NT2/D1 (cell line): ENCODE measurements around the gene ATP5MC3.

ENCODE experiments used
- DNase-seq: peaks from one replicate; pipeline ENCODE4 v3.0.0-alpha.2; 2011; ENCODE audit warnings: low read depth, low spot score
- H3K27me3 ChIP-seq: 2 replicates; pipeline ENCODE4 v1.6.0; 2011; ENCODE audit warnings: mild to moderate bottlenecking; ENCODE audit not compliant: insufficient read length, insufficient read depth
- H3K36me3 ChIP-seq: 2 replicates; pipeline ENCODE4 v1.6.1; 2011; ENCODE audit warnings: mild to moderate bottlenecking, low read length, mixed read lengths; ENCODE audit not compliant: insufficient read depth, insufficient read length
- H3K4me1 ChIP-seq: 2 replicates; pipeline ENCODE4 v1.5.1; 2011; ENCODE audit not compliant: insufficient read depth, insufficient read length
- H3K4me3 ChIP-seq: 2 replicates; pipeline ENCODE4 v1.5.1; 2011; ENCODE audit warnings: low read depth; ENCODE audit not compliant: insufficient read length
- H3K9ac ChIP-seq: 2 replicates; pipeline ENCODE4 v1.6.0; 2011; ENCODE audit warnings: low read depth; ENCODE audit not compliant: insufficient read length
- H3K9me3 ChIP-seq: 2 replicates; pipeline ENCODE4 v1.5.1; 2011; ENCODE audit warnings: mild to moderate bottlenecking, low read length; ENCODE audit not compliant: insufficient read depth
- SUZ12 ChIP-seq: IDR thresholded peaks from 2 replicates; pipeline ENCODE4 v1.6.1; 2011; ENCODE audit not compliant: insufficient read length, insufficient read depth; ENCODE audit errors: extremely low read depth
- YY1 ChIP-seq: IDR thresholded peaks from 2 replicates; pipeline ENCODE4 v1.6.1; 2011; ENCODE audit not compliant: insufficient read length, insufficient read depth
- ZNF274 ChIP-seq: IDR thresholded peaks from 2 replicates; pipeline ENCODE4 v1.6.1; 2011; ENCODE audit warnings: mild to moderate bottlenecking, low read depth, low read length

Gene ATP5MC3

DNA sequence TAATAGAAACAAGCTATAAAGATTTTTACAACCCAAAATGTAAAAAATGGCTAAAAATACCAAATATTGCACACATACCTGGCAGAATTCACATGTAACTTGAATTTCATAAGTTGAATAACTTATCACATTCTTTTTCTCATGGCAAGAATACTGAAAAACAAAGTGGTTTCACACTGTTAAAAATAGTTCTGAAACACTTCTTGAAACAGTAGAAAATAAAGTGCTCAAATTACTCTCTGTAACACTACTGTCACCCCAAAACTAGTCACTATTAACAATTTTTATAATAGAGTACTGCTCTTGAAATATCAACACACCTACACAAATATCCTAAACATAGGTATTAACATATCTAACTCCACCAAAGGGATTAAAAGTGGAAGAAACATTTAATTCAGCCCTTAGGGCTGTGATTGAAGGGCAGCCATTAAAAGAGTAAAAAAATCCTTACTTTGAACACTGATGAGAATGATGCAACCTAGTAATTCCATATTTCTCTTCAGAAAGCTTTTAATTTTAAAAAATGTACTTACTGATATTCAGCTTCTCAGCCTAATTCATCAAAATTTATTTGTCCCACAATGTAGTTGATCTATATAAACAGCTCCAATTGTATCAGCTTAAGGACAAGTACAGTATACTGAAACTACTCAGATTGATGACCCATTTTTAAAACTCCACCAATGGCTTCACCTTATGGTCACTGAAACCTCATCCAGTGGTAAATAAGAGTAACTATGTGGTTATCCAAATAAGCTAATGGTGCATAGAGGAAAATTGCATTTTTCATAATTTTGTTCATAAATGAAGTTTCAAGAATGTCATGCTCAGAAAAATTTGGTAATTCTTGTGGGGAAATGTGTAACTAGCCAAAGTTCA, 44.9 kb downstream of the ATP5MC3 start:
- Histone ChIP-seq H3K4me3 (no peak overlapping the region), H3K9ac (no peak overlapping the region), H3K36me3 (peaks cover 48% of the 10 kb centered on the region), H3K4me1 (no peaks in the 10 kb centered on the region), H3K27me3 (no peaks in the 10 kb centered on the region), H3K9me3 (no peaks in the 10 kb centered on the region)
- TF ChIP-seq ZNF274 (no peak), SUZ12 (no peak), YY1 (no peak)
- no peak for DNase-seq

DNA sequence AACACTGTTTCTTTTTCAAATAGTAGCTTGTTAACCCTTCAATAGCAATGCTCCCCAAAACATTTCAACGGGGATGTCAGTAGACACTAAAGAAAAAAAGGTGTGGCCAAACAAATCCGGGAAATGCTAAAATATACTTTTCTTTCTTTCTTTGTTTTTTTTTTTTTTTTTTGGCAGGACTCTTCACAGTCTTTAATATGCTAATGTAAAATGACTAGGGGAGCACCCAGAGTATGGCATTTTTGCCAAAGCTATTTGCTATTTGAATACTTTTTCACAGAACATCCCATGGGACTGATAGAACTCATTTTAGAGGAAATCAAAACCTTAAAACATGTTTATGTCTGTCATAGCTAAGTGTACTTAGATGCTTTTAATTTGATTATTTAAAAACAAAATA, 45.6 kb downstream of the ATP5MC3 start:
- no peak overlapping the region for H3K9ac ChIP-seq
- no peak overlapping the region for H3K4me3 ChIP-seq
- TF ChIP-seq ZNF274 (no peak), SUZ12 (no peak), YY1 (no peak)
- no peak for DNase-seq
- H3K4me1 ChIP-seq: no peaks in the 10 kb centered on the region
- H3K27me3 ChIP-seq: no peaks in the 10 kb centered on the region
- no peaks in the 10 kb centered on the region for H3K9me3 ChIP-seq
- H3K36me3 ChIP-seq: peaks cover 48% of the 10 kb centered on the region

DNA sequence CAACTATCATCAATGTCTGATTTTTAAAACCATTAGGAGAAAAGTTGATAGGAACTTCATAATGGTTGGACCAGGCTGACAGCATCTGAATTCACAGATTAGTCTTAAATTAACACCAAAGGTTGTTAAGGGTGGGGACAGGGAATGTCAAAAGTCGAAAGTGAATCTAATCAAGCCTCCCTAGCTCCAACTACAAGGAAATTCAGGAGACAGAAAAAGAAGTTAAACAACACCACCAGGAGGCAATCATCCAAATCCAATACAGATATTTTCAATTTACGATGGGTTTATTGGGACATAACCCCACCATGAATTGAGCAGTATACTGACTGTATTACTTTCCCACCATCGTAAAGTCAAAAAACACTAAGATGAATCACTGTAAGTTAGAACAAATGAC, 46.3 kb downstream of the ATP5MC3 start:
- no peaks in the 10 kb centered on the region for H3K4me1 ChIP-seq

DNA sequence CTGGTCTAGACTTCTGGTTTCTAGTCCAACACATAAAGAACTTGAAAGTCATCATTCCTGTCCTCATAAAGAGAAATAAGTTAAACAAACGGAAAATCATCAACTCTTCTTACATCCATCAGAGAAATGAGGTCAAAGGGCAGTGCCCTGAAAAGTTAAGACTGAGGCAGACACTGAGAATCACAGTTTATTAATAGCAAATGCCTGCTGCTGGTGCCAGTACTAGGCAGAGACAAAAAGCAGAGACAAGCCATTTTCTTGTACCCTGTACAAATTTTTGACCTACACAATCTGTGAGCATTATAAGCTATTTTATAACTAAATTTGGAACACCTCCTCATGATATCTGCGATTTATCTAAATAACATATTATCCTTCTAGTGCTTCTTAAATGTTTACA, 50.3 kb downstream of the ATP5MC3 start:
- Histone ChIP-seq H3K36me3 (peaks cover 63% of the 10 kb centered on the region), H3K27me3 (no peaks in the 10 kb centered on the region), H3K4me1 (no peaks in the 10 kb centered on the region), H3K4me3 (no peak overlapping the region), H3K9ac (no peak overlapping the region), H3K9me3 (peaks cover 12% of the 10 kb centered on the region; the same call in 1 of the 2 replicates)
- no peak for DNase-seq
- TF ChIP-seq ZNF274 (no peak), YY1 (no peak), SUZ12 (no peak)

More for the DNA sequence above, 46.3 kb downstream of the ATP5MC3 start:
- Histone ChIP-seq H3K9ac (no peak overlapping the region), H3K9me3 (no peaks in the 10 kb centered on the region), H3K4me3 (no peak overlapping the region), H3K27me3 (no peaks in the 10 kb centered on the region), H3K36me3 (peaks cover 47% of the 10 kb centered on the region)
- DNase-seq: no peak
- TF ChIP-seq SUZ12 (no peak), YY1 (no peak), ZNF274 (no peak)

DNA sequence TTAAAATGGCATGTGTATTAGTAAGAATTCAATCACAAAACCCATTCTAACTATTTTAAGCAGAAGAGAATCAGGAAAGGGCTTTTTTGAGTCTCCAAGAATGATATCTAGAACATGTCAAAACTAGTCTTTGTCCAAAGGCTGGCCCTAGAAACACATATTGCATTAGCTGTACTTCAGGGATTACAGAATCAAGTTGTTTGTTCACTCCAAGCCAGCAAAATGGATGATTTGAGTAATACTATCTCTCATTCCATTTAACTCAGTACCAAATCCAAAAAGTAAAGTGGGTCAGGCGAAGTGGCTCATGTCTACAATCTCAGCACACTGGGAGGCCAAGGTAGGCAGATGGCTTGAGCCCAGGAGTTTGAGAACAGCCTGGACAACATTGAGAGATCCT, 54.8 kb downstream of the ATP5MC3 start:
- DNase-seq: no peak
- Histone ChIP-seq H3K9me3 (peaks cover 12% of the 10 kb centered on the region; the same call in 1 of the 2 replicates), H3K4me3 (no peak overlapping the region), H3K4me1 (no peaks in the 10 kb centered on the region), H3K9ac (no peak overlapping the region), H3K36me3 (peaks cover 39% of the 10 kb centered on the region), H3K27me3 (no peaks in the 10 kb centered on the region)
- no peak for TF ChIP-seq ZNF274
- no peak for TF ChIP-seq SUZ12
- no peak for TF ChIP-seq YY1
